Neural cell (in vitro differentiated cells): ENCODE data around the gene BCL11B. TPM values are rescaled to one million over a fixed set of nuclear protein-coding genes. Genes with fewer than 3 reads are reported as not detected.

Experiments used
- H2AFZ ChIP-seq: fragments of 200-600, 300-800 bp; sonication (generic), shearing (Covaris generic); 2 replicates; pipeline ENCODE4 v1.6.0; 2014; ENCODE audit warnings: low read depth, mild to moderate bottlenecking, antibody characterized with exemption, low read length, moderate library complexity
- H3F3A ChIP-seq: fragments of 200-600 bp; shearing (Covaris generic); 2 replicates; pipeline ENCODE4 v1.6.1; 2016; ENCODE audit warnings: mild to moderate bottlenecking, moderate library complexity, mixed read lengths, antibody characterized with exemption, low read length; ENCODE audit not compliant: insufficient read depth, poor library complexity, severe bottlenecking
- H3K27ac ChIP-seq: fragments of 200-600, 300-800 bp; sonication (generic), shearing (Covaris generic); 2 replicates; pipeline ENCODE4 v1.5.1; 2014; ENCODE audit warnings: mild to moderate bottlenecking, low read length, moderate library complexity
- H3K27me3 ChIP-seq: fragments of 300-800, 200-600 bp; sonication (generic), shearing (Covaris generic); 2 replicates; pipeline ENCODE4 v1.6.0; 2014; ENCODE audit warnings: mild to moderate bottlenecking, low read depth, low read length, moderate library complexity; ENCODE audit not compliant: insufficient read depth
- H3K36me3 ChIP-seq: fragments of 300-800, 200-600 bp; sonication (generic), shearing (Covaris generic); 2 replicates; pipeline ENCODE4 v1.5.1; 2014; ENCODE audit warnings: mild to moderate bottlenecking, antibody characterized with exemption, low read length, moderate library complexity; ENCODE audit not compliant: insufficient read depth
- H3K4me2 ChIP-seq: fragments of 300-800, 200-600 bp; sonication (generic), shearing (Covaris generic); 2 replicates; pipeline ENCODE4 v1.6.0; 2014; ENCODE audit warnings: mild to moderate bottlenecking, low read length
- H3K4me3 ChIP-seq: fragments of 300-800, 200-600 bp; sonication (generic), shearing (Covaris generic); 2 replicates; pipeline ENCODE4 v1.5.1; 2014; ENCODE audit warnings: mild to moderate bottlenecking, low read length, moderate library complexity
- H3K79me2 ChIP-seq: fragments of 200-600 bp; shearing (Covaris generic); replicated peaks from 2 replicates; pipeline ENCODE4 v1.6.0; 2014; ENCODE audit warnings: mild to moderate bottlenecking, low read length, moderate library complexity; ENCODE audit not compliant: insufficient read depth
- H3K9ac ChIP-seq: fragments of 300-800, 200-600 bp; sonication (generic), shearing (Covaris generic); 2 replicates; pipeline ENCODE4 v1.6.1; 2016; ENCODE audit warnings: mild to moderate bottlenecking, low read length, mixed read lengths
- H3K9me2 ChIP-seq: fragments of 200-600 bp; shearing (Covaris generic); 2 replicates; pipeline ENCODE4 v1.6.1; 2016; ENCODE audit warnings: mild to moderate bottlenecking, low read length, mixed read lengths; ENCODE audit not compliant: insufficient read depth
- H3K9me3 ChIP-seq: fragments of 200-600, 300-800 bp; sonication (generic), shearing (Covaris generic); 2 replicates; pipeline ENCODE4 v1.6.1; 2016; ENCODE audit warnings: mild to moderate bottlenecking, mixed run types, low read length, moderate library complexity, mixed read lengths
- H4K20me1 ChIP-seq: fragments of 200-600 bp; shearing (Covaris generic); 2 replicates; pipeline ENCODE4 v1.6.1; 2016; ENCODE audit warnings: mild to moderate bottlenecking, mixed run types; ENCODE audit not compliant: insufficient read depth
- EP300 ChIP-seq: fragments of 450-650 bp; conservative IDR thresholded peaks from 2 replicates; pipeline ENCODE4 v1.6.1; 2014; ENCODE audit warnings: antibody characterized with exemption, mild to moderate bottlenecking, moderate library complexity; ENCODE audit not compliant: poor library complexity, severe bottlenecking
- EZH2 ChIP-seq: fragments of 200-600, 300-800 bp; shearing (Covaris generic), sonication (generic); IDR thresholded peaks from 2 replicates; pipeline ENCODE4 v1.6.1; 2014; ENCODE audit warnings: antibody characterized with exemption, low read length, borderline replicate concordance, mild to moderate bottlenecking; ENCODE audit not compliant: insufficient read depth, poor library complexity, severe bottlenecking
- MXI1 ChIP-seq: fragments of 450-650 bp; conservative IDR thresholded peaks from 2 replicates; pipeline ENCODE4 v1.6.1; 2014; ENCODE audit warnings: antibody characterized with exemption, mild to moderate bottlenecking; ENCODE audit not compliant: poor library complexity, severe bottlenecking
- POLR2AphosphoS5 ChIP-seq: IDR thresholded peaks from 2 replicates; pipeline ENCODE4 v1.6.1; 2012
- RAD21 ChIP-seq: fragments of 450-650 bp; conservative IDR thresholded peaks from 2 replicates; pipeline ENCODE4 v1.6.1; 2014; ENCODE audit warnings: antibody characterized with exemption, mild to moderate bottlenecking, moderate library complexity
- SMC3 ChIP-seq: fragments of 450-650 bp; conservative IDR thresholded peaks from 2 replicates; pipeline ENCODE4 v1.6.1; 2014; ENCODE audit warnings: antibody characterized with exemption, mild to moderate bottlenecking, moderate library complexity; ENCODE audit not compliant: poor library complexity
- TAF1 ChIP-seq: IDR thresholded peaks from 2 replicates; pipeline ENCODE4 v1.6.1; 2012; ENCODE audit warnings: low read depth
- polyA plus RNA-seq: library from polyadenylated mRNA; depleted of rRNA; stranded (reverse); fragments of >200 nt; gene quantifications from 2 replicates; pipeline ENCODE4 v1.2.3, GENCODE V29; 2014
- TF ChIP-seq, protein P1 (sequence below): fragments of 450-650 bp; IDR thresholded peaks from 2 replicates; pipeline ENCODE4 v1.5.1; 2014; ENCODE audit warnings: antibody characterized with exemption, mild to moderate bottlenecking, moderate library complexity; ENCODE audit not compliant: poor library complexity, severe bottlenecking
- TF ChIP-seq, protein P2 (sequence below): IDR thresholded peaks from 2 replicates; pipeline ENCODE4 v1.6.1; 2012; ENCODE audit warnings: borderline replicate concordance

The BCL11B gene
- polyA plus RNA-seq, 1 donor from 2014 or later: 104 TPM

DNA sequence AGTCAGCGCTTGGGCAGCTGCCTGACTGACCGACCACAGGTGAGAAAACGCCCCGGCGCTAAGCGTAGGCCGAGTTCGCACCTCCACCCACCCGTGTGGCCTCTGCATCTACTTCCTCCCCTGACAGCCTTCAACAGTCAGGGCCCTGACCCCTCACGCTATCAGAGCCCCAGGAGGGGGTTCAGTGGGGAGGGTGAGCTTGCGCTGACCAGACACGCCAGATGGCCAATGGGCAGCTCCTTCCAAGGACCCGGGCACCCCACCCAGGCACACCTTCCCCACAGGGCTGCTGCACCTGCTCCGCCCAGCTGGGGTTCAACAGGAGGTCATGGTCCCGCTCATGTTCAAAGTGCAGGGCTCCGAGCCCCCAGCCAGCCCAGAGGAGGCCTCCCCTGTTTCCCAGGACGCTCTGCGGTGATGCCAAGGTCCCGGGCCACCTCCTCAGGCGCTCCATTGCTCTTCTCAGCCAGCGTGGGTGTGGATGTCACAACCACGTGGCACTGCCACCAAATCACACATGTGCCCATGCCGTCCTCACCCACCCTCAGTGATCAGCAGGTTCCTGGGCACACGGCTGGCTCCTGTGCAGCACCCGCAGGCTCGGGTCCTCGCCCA, 48.7 kb upstream of the BCL11B start:
- Histone ChIP-seq H3K9ac (no peak overlapping the region), H2AFZ (no peak overlapping the region), H3K4me3 (no peak overlapping the region), H3K9me2 (no peaks in the 10 kb centered on the region), H3K36me3 (no peaks in the 10 kb centered on the region), H3F3A (no peaks in the 10 kb centered on the region), H4K20me1 (no peaks in the 10 kb centered on the region), H3K9me3 (no peaks in the 10 kb centered on the region), H3K27ac (no peak overlapping the region), H3K79me2 (no peaks in the 10 kb centered on the region), H3K4me2 (no peak overlapping the region), H3K27me3 (no peaks in the 10 kb centered on the region)
- no peak for TF ChIP-seq TAF1
- no peak for TF ChIP-seq EP300
- TF ChIP-seq, protein P1, sequence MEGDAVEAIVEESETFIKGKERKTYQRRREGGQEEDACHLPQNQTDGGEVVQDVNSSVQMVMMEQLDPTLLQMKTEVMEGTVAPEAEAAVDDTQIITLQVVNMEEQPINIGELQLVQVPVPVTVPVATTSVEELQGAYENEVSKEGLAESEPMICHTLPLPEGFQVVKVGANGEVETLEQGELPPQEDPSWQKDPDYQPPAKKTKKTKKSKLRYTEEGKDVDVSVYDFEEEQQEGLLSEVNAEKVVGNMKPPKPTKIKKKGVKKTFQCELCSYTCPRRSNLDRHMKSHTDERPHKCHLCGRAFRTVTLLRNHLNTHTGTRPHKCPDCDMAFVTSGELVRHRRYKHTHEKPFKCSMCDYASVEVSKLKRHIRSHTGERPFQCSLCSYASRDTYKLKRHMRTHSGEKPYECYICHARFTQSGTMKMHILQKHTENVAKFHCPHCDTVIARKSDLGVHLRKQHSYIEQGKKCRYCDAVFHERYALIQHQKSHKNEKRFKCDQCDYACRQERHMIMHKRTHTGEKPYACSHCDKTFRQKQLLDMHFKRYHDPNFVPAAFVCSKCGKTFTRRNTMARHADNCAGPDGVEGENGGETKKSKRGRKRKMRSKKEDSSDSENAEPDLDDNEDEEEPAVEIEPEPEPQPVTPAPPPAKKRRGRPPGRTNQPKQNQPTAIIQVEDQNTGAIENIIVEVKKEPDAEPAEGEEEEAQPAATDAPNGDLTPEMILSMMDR: no peak
- TF ChIP-seq SMC3: no peak
- TF ChIP-seq MXI1: no peak
- TF ChIP-seq, protein P2, sequence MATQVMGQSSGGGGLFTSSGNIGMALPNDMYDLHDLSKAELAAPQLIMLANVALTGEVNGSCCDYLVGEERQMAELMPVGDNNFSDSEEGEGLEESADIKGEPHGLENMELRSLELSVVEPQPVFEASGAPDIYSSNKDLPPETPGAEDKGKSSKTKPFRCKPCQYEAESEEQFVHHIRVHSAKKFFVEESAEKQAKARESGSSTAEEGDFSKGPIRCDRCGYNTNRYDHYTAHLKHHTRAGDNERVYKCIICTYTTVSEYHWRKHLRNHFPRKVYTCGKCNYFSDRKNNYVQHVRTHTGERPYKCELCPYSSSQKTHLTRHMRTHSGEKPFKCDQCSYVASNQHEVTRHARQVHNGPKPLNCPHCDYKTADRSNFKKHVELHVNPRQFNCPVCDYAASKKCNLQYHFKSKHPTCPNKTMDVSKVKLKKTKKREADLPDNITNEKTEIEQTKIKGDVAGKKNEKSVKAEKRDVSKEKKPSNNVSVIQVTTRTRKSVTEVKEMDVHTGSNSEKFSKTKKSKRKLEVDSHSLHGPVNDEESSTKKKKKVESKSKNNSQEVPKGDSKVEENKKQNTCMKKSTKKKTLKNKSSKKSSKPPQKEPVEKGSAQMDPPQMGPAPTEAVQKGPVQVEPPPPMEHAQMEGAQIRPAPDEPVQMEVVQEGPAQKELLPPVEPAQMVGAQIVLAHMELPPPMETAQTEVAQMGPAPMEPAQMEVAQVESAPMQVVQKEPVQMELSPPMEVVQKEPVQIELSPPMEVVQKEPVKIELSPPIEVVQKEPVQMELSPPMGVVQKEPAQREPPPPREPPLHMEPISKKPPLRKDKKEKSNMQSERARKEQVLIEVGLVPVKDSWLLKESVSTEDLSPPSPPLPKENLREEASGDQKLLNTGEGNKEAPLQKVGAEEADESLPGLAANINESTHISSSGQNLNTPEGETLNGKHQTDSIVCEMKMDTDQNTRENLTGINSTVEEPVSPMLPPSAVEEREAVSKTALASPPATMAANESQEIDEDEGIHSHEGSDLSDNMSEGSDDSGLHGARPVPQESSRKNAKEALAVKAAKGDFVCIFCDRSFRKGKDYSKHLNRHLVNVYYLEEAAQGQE: no peak
- no peak for TF ChIP-seq EZH2
- no peak for TF ChIP-seq POLR2AphosphoS5
- TF ChIP-seq RAD21: no peak

DNA sequence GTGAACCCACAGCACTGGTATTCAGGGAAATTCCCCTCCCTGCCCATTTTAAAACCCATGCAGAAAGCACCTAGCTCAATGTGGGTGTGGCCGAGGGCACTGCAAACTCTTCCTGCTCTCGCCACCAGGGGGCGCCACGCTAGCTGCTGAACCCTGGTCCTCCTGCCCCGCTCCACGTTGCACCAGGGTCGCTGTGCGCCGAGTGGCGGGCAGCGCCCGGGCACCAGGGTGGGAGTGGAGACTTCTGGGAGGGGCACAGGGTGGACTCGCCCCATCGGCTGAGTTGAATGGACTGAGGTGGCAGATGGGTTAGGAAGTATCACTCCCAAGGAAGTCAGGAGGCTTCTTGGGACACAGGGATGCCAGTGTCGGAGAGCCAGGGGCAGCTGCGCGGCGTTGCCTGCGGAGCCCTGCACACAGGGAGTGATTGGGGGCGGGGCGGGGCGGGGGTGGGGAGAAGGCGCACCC, 48.1 kb upstream of the BCL11B start:
- Histone ChIP-seq H3F3A (no peaks in the 10 kb centered on the region), H3K4me3 (no peak overlapping the region), H3K9ac (no peak overlapping the region), H3K9me3 (no peaks in the 10 kb centered on the region), H3K79me2 (no peaks in the 10 kb centered on the region), H3K9me2 (no peaks in the 10 kb centered on the region), H4K20me1 (no peaks in the 10 kb centered on the region), H2AFZ (no peak overlapping the region), H3K4me2 (no peak overlapping the region), H3K36me3 (no peaks in the 10 kb centered on the region), H3K27ac (no peak overlapping the region), H3K27me3 (no peaks in the 10 kb centered on the region)
- no peak for TF ChIP-seq EZH2
- TF ChIP-seq MXI1: no peak
- TF ChIP-seq, protein P1: peak; percentile 40
- TF ChIP-seq, protein P2: no peak
